ENCODE data around the gene FOXJ3.

FOXJ3 gene

GRCh38 chr1:42336978-42337377, 1.9 kb upstream of the FOXJ3 start:
- Histone ChIP-seq H2AFZ (ENCODE audit: low read depth, low read length, severe bottlenecking) (no peak overlapping the region), H3K4me3 (ENCODE audit: insufficient read depth, low read length, poor library complexity, severe bottlenecking) (no peak overlapping the region), H3K9me3 (ENCODE audit: insufficient read depth, low read length) (no peaks in the 10 kb centered on the region), H3K36me3 (ENCODE audit: low read length) (no peaks in the 10 kb centered on the region), H3K4me2 (ENCODE audit: low read depth, low read length, poor library complexity, severe bottlenecking) (no peak overlapping the region), H3K9ac (ENCODE audit: low read length) (no peak overlapping the region), H3K9me2 (replicated peaks; ENCODE audit: insufficient read depth, low read length) (no peaks in the 10 kb centered on the region), H3K27ac (ENCODE audit: low read depth, low read length) (no peak overlapping the region), H3F3A (ENCODE audit: insufficient read depth) (no peaks in the 10 kb centered on the region; the same call in none of the 2 replicates), H3K79me2 (ENCODE audit: insufficient read depth, low read length) (peaks cover 30% of the 10 kb centered on the region), H4K20me1 (ENCODE audit: low read depth, low read length) (peaks cover 16% of the 10 kb centered on the region; the same call in 1 of the 2 replicates), H3K27me3 (ENCODE audit: low read length) (no peaks in the 10 kb centered on the region)
- TF ChIP-seq EZH2phosphoT487 (conservative IDR thresholded peaks at IDR 0.05; ENCODE audit: low read length), result no peak
- TF ChIP-seq CTCF (IDR thresholded peaks at IDR 0.05; ENCODE audit: insufficient read depth, low read length, poor library complexity, severe bottlenecking), result no peak

- H3K9me2 ChIP-seq (replicated peaks; ENCODE audit: insufficient read depth, low read length), result no peaks in the 10 kb centered on the region
- no peaks in the 10 kb centered on the region for H3K36me3 ChIP-seq (ENCODE audit: low read length)
- H4K20me1 ChIP-seq (ENCODE audit: low read depth, low read length), result peaks cover 23% of the 10 kb centered on the region; the same call in 1 of the 2 replicates
- no peaks in the 10 kb centered on the region for H3K27me3 ChIP-seq (ENCODE audit: low read length)
- peak overlapping the region; percentile 83 for H2AFZ ChIP-seq (ENCODE audit: low read depth, low read length, severe bottlenecking)
- H3K4me3 ChIP-seq (ENCODE audit: insufficient read depth, low read length, poor library complexity, severe bottlenecking), result peak overlapping the region; percentile 71
- H3K9me3 ChIP-seq (ENCODE audit: insufficient read depth, low read length), result no peaks in the 10 kb centered on the region
- H3K27ac ChIP-seq (ENCODE audit: low read depth, low read length), result 0 out of 2 replicates have a peak overlapping the region, but pooled peaks have one; percentile 25
- peaks cover 40% of the 10 kb centered on the region for H3K79me2 ChIP-seq (ENCODE audit: insufficient read depth, low read length)
- peak overlapping the region; percentile 92 for H3K9ac ChIP-seq (ENCODE audit: low read length)
- H3K4me2 ChIP-seq (ENCODE audit: low read depth, low read length, poor library complexity, severe bottlenecking), result peak overlapping the region; percentile 83
- TF ChIP-seq CTCF (IDR thresholded peaks at IDR 0.05; ENCODE audit: insufficient read depth, low read length, poor library complexity, severe bottlenecking) (no peak), EZH2phosphoT487 (conservative IDR thresholded peaks at IDR 0.05; ENCODE audit: low read length) (no peak)
- H3F3A ChIP-seq (ENCODE audit: insufficient read depth), result no peaks in the 10 kb centered on the region; the same call in none of the 2 replicates
These were observed 929 bp upstream of the FOXJ3 start for GRCh38 chr1:42335809-42336518.

- peak overlapping the region; percentile 71 for H3K4me3 ChIP-seq (ENCODE audit: insufficient read depth, low read length, poor library complexity, severe bottlenecking)
- TF ChIP-seq CTCF (IDR thresholded peaks at IDR 0.05; ENCODE audit: insufficient read depth, low read length, poor library complexity, severe bottlenecking) (no peak), EZH2phosphoT487 (conservative IDR thresholded peaks at IDR 0.05; ENCODE audit: low read length) (no peak)
- peaks cover 27% of the 10 kb centered on the region; the same call in 1 of the 2 replicates for H4K20me1 ChIP-seq (ENCODE audit: low read depth, low read length)
- H3K36me3 ChIP-seq (ENCODE audit: low read length), result no peaks in the 10 kb centered on the region
- H2AFZ ChIP-seq (ENCODE audit: low read depth, low read length, severe bottlenecking), result no peak overlapping the region
- H3K27me3 ChIP-seq (ENCODE audit: low read length), result no peaks in the 10 kb centered on the region
- no peaks in the 10 kb centered on the region for H3K9me2 ChIP-seq (replicated peaks; ENCODE audit: insufficient read depth, low read length)
- H3F3A ChIP-seq (ENCODE audit: insufficient read depth), result no peaks in the 10 kb centered on the region; the same call in none of the 2 replicates
- peak overlapping the region; percentile 92 for H3K9ac ChIP-seq (ENCODE audit: low read length)
- H3K4me2 ChIP-seq (ENCODE audit: low read depth, low read length, poor library complexity, severe bottlenecking), result peak overlapping the region; percentile 97
- H3K9me3 ChIP-seq (ENCODE audit: insufficient read depth, low read length), result no peaks in the 10 kb centered on the region
- H3K27ac ChIP-seq (ENCODE audit: low read depth, low read length), result peak overlapping the region; percentile 56
- H3K79me2 ChIP-seq (ENCODE audit: insufficient read depth, low read length), result peaks cover 55% of the 10 kb centered on the region
These were observed 590 bp downstream of the FOXJ3 start for GRCh38 chr1:42334240-42335049.

Data from SU-DHL-6 (cell line).